ENCODE data around the gene USE1. TPM values are rescaled to one million over a fixed set of nuclear protein-coding genes. Genes with fewer than 3 reads are reported as not detected.
A peak's percentile ranks its signal among the peaks of the same experiment; 100 is the strongest.

The USE1 gene
- total and polyA plus RNA-seq, 9 of the 15 experiments (the other 6 are each of a cell fraction or from before 2014, with no cell fraction given) = 17.3 to 52.4 (median 34.0) TPM

- no peak for TF ChIP-seq NONO (IDR thresholded peaks at IDR 0.05; ENCODE audit: low read depth in 2 of 2, low read length in 1 of 2)
- TF ChIP-seq, protein P1, sequence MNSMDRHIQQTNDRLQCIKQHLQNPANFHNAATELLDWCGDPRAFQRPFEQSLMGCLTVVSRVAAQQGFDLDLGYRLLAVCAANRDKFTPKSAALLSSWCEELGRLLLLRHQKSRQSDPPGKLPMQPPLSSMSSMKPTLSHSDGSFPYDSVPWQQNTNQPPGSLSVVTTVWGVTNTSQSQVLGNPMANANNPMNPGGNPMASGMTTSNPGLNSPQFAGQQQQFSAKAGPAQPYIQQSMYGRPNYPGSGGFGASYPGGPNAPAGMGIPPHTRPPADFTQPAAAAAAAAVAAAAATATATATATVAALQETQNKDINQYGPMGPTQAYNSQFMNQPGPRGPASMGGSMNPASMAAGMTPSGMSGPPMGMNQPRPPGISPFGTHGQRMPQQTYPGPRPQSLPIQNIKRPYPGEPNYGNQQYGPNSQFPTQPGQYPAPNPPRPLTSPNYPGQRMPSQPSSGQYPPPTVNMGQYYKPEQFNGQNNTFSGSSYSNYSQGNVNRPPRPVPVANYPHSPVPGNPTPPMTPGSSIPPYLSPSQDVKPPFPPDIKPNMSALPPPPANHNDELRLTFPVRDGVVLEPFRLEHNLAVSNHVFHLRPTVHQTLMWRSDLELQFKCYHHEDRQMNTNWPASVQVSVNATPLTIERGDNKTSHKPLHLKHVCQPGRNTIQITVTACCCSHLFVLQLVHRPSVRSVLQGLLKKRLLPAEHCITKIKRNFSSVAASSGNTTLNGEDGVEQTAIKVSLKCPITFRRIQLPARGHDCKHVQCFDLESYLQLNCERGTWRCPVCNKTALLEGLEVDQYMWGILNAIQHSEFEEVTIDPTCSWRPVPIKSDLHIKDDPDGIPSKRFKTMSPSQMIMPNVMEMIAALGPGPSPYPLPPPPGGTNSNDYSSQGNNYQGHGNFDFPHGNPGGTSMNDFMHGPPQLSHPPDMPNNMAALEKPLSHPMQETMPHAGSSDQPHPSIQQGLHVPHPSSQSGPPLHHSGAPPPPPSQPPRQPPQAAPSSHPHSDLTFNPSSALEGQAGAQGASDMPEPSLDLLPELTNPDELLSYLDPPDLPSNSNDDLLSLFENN (IDR thresholded peaks at IDR 0.05; ENCODE audit: low read depth in 2 of 2, low read length in 2 of 2) = 0 out of 4 replicates have a peak, but pooled peaks of 1 of the 2 experiments have one; percentile 12
- no peak for TF ChIP-seq EGR1 (conservative IDR thresholded peaks at IDR 0.05)
- peak; percentile 85 for TF ChIP-seq SUPT5H (IDR thresholded peaks at IDR 0.05)
- no peak for TF ChIP-seq SNIP1 (IDR thresholded peaks at IDR 0.05; ENCODE audit: low read depth)
- TF ChIP-seq RHOXF2B (CRISPR knock-in tag; conservative IDR thresholded peaks at IDR 0.05) = no peak
- TF ChIP-seq RBM17 (IDR thresholded peaks at IDR 0.05; ENCODE audit: borderline replicate concordance, low read depth, low read length) = no peak
- 0 out of 2 replicates have a peak, but pooled peaks have one; percentile 19 for TF ChIP-seq USF1 (CRISPR knock-in tag; IDR thresholded peaks at IDR 0.05)
- no peak for TF ChIP-seq ZFP1 (CRISPR knock-in tag; IDR thresholded peaks at IDR 0.05)
- 0 out of 4 replicates have a peak, but pooled peaks of 1 of the 2 experiments have one; percentile 51 for TF ChIP-seq TBL1XR1 (IDR thresholded peaks at IDR 0.05; ENCODE audit: low read length in 2 of 2)
- TF ChIP-seq ZNF707 (CRISPR knock-in tag; conservative IDR thresholded peaks at IDR 0.05) = no peak
- no peak for TF ChIP-seq ZNF740 (CRISPR knock-in tag; IDR thresholded peaks at IDR 0.05)
- TF ChIP-seq ZNF740 (tag; IDR thresholded peaks at IDR 0.05) = no peak
- TF ChIP-seq, protein P2, sequence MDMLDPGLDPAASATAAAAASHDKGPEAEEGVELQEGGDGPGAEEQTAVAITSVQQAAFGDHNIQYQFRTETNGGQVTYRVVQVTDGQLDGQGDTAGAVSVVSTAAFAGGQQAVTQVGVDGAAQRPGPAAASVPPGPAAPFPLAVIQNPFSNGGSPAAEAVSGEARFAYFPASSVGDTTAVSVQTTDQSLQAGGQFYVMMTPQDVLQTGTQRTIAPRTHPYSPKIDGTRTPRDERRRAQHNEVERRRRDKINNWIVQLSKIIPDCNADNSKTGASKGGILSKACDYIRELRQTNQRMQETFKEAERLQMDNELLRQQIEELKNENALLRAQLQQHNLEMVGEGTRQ (CRISPR knock-in tag; IDR thresholded peaks at IDR 0.05) = no peak
- 0 out of 2 replicates have a peak, but pooled peaks have one; percentile 32 for TF ChIP-seq NBN (IDR thresholded peaks at IDR 0.05; ENCODE audit: low read depth)
- 0 out of 2 replicates have a peak, but pooled peaks have one; percentile 35 for TF ChIP-seq NR2C2 (CRISPR knock-in tag; IDR thresholded peaks at IDR 0.05)
- TF ChIP-seq NR2C2 (tag; IDR thresholded peaks at IDR 0.05) = peak; percentile 85
- no peak for TF ChIP-seq ZKSCAN3 (CRISPR knock-in tag; IDR thresholded peaks at IDR 0.05)
- TF ChIP-seq ZNF23 (CRISPR knock-in tag; IDR thresholded peaks at IDR 0.05) = no peak
- TF ChIP-seq ZKSCAN8 (CRISPR knock-in tag; IDR thresholded peaks at IDR 0.05) = peak; percentile 96
- TF ChIP-seq CBFB (CRISPR knock-in tag; IDR thresholded peaks at IDR 0.05) = no peak
Observed at GRCh38 chr19:17266975-17267788, 52.0 kb downstream of the USE1 start, which contains the start of gene BABAM1 (continued).

Data from K562 (cell line).